ENCODE measurements around the gene TGFBR2.

The TGFBR2 gene

DNA sequence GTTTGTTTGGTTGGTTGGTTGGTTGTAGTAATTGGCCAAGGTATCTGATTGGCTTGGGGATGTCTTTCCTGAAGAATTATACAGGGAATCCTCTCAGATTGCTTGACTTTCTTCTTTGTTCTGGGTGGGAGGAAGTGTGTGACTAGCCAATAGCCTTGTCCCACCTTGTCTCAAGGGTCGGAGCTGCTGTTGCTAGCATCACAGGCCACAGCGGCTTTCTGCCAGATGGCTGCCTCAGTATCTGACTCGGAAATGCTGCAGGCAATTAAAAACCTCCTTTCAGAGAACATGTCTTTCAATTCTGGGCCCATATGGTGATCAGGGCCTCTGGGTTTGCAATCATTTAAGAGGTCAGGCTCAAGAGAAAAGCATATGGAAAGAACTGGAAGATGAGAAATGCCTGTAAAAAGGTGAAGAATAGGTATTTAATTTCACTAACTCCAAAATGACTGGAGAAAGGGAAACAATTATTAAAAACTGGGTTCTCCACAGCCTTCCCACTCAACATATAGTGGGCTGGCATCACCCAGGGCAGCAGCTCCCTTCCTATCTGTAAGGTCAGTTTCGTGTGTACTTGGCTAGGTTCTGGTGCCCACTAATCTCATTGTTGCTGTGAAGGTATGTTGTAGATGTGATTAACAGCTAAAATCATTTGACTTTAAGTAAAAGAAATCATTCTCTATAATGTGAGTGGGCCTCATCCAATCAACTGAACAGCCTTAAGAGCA, 32.4 kb downstream of the TGFBR2 start:
- peak in 1 of 2 experiments; percentile 33 for DNase-seq

DNA sequence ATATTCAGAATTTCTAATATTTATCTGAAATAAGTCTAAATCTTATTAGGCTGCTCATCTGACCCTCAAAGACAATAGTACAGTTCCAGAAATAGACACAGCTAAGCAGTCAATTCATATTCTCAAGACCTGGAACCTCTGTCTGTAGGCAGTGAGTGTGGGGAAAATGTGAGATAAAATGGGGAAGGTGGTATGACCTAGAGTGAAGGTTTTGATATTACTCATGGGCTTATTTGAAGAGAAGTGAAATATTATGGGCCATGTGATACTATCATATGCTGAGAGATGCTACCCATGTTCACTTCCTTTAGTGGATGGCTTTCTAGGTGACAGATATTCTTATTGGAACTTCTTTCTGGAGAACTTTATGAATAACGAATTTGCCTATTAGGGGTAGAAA, 33.5 kb downstream of the TGFBR2 start:
- no peak for DNase-seq

DNA sequence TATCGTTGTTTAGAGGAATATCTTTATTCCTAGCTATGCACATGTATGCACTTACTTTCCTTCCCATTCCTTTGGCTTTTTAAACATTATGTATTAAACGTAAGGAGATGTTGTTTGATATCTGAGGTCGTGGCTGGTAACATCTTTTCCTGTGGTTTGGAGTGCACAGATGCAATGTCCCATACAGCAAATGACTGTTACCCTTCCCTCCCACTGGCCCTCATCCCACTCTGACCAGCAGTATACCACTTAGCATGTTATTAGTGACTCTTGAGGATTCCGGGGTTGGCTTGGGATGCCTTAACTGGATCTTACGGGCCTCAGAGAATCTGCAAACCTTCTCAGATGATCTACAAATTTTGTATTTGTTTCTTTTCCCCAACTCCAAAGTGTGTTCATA, 34.5 kb downstream of the TGFBR2 start:
- no peak for DNase-seq

DNA sequence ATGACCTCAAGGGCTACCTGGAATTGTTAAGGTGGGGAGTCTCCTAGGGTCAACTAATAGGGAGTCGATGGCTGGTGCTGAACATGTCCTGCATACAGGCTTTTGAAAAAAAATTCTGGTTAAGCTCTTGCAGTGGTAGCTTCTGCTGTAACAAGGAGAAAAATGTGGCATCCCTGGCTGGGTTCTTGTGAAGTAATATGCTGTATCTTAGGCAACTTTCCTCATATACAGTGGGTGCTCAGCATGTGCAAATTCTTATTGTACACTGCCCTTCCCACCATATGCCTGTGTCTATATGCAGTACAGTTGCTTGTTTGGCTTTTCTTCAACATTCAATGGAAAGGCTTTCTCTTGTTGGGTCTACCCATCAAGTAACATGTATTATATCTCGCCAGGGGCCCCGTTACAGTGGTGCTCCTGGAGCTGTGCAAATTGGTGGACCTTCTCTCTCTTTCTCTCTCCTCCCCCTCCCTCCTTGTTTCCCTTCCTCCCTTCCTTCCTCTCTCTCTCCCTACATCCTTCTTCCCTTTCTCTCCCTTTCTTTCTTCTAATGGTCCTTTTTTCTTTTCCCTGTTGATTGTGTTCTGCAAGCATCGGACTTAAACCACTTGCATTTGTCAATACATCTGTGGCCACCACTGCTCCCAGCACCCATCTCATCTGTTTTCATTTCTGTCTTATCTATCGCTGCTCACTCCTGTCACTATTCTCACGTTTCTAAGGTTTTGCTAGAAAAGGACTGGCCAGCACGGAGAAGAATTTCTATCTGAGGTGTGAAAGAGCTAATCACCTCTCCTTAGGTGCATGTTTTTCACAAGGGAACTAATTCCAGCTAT, 35.2 kb downstream of the TGFBR2 start:
- no peak for DNase-seq

DNA sequence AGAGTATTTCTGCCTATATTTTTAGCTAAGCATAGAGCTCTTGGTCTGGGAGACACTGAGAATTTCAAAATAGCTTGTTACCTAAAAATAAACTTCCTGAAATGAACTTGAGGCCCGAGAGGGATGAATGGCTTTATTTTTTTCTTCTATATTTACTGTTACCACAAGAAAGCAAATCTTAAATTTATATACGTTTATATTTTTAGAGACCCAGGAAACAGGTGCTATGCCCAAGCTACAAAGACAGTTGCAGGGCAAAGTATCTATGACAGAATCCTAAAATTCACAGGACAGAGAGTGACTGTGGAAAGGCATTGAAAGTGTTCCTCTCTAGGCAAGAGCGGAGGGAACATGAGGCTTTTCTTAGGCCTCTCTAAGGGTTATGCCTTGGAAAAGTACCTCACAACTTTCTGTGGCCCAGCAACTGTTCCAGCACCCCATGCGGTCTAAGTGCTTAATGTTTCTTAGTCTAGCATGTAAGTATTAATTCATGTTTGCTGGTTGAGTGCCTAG, 36.5 kb downstream of the TGFBR2 start:
- DNase-seq, result no peak

DNA sequence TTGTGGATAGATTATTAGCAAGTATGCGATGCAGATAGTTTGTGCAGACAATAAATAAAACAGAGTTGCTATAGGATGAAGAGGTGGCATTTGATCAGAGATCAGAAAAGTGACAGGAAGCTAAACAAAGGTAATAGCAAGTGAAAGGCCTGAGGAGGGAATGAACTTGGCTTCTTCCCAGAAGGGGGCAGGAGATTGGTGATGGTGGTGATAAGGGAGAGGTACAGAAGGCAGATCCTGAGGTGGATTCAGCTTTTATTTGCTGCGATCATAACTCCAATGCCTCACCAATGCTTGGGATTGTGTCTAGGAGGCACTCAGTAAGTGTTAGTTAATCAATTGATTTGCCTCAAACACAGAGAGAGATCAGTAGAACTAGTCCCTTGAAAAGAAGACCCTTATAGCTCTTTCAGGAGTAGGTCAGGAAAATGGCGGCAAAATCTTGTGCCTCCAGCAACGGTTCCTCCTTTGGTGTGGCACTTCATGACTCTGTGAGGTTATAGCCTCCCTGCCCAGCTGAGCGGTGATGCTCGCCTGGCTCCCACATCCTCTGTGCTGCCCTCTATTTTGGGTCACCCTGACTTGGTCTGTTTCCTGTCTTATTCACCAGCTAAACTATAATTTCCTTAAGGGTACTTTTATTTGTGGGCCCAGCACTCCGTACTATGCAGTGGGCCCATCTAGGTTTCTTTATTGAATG, 37.5 kb downstream of the TGFBR2 start:
- DNase-seq, result no peak

DNA sequence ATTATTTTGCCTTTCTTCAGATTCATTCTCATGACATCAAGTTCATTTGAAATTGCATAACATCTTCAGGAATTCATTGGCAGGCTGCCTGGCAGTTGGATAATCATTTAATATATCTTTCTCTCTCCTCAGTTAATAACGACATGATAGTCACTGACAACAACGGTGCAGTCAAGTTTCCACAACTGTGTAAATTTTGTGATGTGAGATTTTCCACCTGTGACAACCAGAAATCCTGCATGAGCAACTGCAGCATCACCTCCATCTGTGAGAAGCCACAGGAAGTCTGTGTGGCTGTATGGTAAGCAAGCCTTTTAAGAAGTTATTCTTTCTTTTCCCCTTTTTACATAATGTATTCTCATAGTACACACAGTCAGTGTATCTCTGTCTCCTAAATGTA, 38.2 kb downstream of the TGFBR2 start:
- no peak for DNase-seq

DNA sequence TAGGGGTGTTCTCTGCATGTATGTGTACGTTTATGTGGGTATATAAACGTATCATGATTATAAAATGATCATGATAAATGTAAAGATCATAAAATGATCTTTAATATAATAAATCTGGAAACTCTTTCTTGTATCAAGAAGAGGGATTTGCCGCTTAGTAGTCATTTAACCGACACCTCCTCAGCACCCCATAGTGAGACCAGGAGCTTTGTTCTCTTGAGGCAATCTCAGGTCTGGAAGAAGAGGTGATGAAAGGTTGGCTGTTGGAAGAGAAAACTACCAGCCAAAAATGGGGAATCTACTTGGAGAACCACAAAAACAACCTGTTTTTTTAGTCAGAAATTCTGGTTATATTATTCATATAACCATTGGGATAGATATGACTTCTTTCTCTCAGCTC, 38.7 kb downstream of the TGFBR2 start:
- no peak for DNase-seq

DNA sequence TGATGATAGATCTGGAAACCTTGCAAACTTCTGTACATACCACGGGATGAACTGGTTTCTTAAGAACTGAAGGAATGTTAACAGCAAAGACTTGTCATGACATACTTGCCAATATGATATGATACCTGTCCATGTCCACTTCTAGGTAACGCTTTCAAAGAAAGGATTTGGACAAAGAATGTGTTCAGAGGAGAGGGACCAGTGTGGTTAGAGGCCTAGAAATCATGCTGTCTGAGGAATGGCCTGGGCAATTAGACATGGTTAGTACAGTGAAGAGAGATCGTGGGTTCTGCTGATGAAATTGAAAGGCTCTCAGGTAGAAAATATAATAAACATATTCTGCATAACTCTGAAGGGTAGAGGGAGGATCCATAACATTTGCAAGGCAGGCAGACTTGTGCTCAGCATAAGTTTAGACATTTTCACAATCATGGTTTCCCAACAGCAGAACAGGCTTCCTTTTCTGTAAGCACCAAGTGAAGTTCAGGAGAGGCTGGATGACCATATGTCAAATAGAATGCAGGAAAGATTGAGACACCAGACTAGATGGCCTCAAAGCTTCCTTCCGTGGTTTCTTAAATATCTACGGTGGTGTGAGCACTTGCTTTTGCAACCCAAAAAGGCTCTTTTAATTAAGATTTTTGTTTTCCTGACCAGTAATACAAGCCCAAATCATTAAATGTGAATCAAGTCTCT, 39.9 kb downstream of the TGFBR2 start:
- DNase-seq, result no peak

DNA sequence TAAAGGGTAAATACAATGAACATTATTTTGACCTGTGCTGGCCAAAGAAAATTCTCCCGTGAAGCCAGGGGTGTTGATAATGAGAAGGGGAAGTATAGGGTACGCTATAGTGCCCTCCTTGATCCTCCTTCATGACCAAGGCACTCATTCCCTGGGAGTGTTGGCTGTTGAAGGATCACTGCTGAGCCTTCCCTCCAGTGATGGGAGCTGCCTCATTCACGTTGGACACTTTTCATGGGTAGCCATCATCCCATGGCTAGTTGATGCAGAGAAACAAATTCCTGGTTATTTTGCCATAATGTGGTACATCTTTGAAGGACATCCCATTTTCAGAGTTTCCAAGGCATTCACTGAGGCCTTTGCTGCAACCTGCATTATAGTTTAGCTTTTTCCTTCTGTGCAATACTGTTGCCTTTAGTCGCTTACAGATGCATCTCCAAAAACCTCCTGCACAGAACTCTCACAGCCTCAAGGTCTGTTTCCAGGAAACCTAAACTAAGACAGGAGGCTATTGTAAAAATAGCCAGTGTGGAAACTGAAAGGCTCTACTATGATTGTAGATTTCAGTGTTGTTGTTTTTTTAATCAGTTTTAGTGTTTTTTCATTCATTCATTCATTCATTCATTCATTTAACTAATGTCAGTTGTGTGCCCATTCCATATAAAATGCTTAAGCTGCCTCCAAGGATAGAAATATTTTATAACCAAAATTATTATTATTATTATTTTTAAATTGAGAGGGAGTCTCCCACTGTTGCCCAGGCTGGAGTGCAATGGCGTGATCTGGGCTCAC, 40.8 kb downstream of the TGFBR2 start:
- DNase-seq, result no peak

DNA sequence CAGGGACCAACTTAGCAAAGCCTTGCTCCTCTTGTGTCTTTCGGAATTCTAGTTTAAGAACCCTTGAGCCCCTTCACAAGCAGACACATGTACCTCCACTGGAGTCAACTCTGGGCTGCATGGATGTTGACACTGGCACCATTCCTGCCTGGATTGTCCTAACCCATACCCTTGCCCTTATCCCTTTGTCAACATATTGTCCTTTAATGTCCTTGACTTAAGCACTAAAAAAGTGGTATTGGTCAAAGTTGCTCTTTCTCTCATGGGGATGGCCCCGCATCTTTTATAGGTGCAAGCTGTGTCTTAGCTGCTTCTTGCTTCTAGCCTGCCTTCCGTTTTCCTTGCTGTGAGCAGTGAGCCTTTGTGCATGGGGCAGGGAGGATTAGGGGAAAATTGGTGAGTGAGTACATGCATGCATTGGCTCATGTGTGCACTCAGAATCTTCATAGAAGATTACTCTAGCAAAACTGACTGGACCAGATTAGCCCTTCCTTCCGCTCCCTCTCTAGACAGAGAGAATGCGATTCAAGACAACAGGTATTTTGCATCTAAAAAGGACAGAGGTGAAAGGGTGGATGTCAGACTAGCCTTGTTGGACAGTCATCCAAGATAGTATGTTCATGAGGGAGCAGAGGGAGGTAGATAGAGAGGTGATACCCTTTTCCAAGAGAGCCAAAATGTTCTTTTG, 42.4 kb downstream of the TGFBR2 start:
- no peak for DNase-seq

DNA sequence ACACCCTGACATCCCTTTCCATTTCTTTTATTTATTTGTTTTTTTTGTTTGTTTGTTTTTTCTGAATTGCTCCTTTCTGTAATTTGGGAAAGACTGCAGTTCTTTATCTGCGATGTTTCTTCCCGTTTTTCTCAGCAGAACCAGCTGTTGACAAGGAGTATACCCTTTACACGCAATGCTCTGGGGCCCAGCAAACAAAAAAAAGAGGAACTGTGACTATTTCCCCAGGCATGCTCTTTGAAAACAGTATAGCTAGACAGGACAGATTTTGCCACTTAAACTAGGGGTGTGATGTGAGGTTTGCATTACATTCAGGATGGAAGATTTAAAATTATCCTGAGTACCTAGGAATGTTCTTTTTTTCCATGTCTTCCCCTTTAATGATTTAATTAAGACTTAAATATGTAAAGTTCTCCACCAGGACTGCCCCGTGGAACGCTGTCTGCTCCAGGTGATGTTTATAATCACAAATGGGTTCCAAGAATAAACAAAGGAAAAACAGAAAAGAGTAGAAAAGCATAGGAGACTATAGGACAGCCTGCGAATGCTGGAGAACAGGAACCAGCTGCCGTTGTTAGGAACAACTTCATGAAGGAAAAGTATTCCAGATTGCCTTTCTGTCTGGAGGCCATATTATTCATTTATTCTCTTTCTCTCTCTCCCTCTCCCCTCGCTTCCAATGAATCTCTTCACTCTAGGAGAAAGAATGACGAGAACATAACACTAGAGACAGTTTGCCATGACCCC, 43.3 kb downstream of the TGFBR2 start:
- no peak for DNase-seq

DNA sequence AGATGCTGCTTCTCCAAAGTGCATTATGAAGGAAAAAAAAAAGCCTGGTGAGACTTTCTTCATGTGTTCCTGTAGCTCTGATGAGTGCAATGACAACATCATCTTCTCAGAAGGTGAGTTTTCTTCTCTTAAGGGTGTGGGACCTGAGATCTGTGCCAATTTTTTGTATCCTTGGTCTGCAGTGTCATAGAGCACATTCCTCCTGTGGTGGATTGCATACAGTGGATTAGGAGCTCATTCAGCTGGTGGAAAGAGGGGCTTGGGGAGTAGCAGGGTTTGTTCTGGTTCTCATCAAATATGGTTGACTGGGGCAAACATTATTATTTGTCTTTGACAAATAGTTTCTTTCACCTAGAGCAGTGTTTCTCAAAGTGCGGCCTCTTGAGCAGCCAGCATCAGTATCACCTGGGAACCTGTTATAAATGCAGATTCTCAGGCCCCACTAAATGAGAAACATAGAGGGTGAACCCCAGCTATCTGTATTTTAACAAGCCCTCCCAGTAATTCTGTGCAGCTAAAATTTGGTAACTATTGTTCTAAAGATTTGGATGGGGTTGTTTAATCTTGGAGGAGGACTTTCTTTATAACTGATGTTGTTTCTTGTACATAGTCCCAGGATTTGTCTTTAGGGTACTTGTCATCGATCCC, 44.1 kb downstream of the TGFBR2 start:
- DNase-seq, result no peak

DNA sequence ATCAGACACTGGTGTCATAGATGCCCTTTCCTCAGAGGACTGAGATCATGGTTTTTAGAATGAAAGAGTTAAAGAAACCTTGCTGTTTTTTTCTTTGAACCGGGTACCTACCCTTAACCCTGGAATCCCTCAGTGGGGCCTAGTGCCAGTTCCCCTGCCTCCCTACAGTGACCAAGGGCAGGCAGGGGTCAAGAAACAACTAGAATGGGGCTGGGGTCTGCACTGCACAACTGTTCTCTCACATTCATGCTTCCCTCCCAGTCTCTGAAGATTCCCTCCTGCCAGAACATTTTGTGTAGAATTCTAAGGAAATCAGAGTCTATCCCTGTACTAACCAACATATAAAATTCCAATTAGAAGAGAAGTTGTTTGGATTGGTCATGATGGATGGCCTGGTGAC, 47.9 kb downstream of the TGFBR2 start:
- DNase-seq, result no peak

DNA sequence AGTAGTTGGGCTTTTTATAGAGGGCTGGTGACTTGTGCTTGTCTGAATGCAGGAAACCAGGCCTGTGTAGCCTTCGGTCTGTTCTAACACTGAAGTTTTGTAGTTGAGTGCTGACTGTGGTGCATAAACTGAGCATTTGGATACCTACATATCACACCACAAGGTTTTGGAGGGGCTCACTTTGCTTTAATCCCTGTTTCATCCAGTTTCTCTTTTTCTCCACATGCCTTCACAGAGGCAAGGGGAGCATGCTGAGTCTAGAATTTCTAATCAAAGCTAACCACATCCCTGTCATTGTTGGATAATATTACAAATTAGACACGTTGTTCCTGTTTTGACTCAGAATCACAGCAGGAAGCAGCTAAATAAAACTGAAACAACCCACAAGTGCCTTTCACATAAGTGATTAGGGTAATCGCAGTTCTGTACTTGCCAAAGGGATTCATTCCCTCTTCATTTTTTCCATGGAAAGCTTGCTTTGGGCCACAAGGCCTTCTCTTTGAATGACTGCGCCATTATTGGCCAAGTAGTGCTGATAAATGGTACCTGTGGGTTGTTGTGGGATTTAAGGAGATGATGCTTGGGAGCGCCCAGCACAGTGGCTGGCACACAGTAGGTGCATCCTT, 48.9 kb downstream of the TGFBR2 start:
- DNase-seq, result no peak

DNA sequence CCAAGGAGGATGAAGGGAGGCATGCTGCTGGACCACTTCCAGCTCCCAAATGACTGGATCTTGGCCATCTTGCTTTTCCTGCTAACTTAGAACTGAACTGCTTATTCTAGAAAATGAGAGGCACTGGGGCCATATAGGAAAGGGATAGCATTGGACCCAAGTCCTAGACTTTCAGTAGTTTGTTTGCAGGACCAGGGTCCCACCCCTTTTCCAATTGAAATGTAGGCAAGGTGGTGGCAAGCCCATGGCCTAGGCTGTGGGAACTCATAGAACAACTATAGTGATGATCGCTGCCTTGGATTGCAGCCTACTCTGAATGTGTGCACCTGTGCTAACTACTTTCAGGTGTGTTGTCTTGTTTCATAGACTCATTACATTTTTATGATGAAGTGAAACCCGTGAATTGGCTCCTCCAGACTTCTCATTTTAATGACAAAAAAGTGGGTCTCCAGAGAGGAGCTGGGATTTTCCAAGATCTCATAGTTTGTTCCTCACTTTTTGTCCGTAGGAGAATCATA, 50.3 kb downstream of the TGFBR2 start:
- DNase-seq, result no peak

DNA sequence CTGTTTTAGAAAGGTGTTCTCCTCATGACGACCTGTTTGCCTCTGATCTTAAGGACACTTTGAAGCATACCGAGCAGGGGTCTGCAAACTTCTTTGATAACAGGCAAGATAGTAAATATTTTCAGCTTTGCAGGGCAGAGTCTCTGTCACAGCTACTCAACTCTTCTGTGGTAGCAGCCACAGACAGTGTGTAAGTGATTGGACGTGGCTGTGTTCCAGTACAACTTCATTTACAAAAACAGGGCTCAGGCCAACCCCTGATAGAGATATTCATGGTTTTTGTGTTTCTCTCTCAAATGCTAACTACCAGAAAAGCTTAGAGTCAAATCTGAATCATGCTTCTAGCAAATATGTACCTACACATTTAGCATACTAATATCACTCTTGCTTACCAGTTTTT, 51.5 kb downstream of the TGFBR2 start:
- DNase-seq, result no peak

DNA sequence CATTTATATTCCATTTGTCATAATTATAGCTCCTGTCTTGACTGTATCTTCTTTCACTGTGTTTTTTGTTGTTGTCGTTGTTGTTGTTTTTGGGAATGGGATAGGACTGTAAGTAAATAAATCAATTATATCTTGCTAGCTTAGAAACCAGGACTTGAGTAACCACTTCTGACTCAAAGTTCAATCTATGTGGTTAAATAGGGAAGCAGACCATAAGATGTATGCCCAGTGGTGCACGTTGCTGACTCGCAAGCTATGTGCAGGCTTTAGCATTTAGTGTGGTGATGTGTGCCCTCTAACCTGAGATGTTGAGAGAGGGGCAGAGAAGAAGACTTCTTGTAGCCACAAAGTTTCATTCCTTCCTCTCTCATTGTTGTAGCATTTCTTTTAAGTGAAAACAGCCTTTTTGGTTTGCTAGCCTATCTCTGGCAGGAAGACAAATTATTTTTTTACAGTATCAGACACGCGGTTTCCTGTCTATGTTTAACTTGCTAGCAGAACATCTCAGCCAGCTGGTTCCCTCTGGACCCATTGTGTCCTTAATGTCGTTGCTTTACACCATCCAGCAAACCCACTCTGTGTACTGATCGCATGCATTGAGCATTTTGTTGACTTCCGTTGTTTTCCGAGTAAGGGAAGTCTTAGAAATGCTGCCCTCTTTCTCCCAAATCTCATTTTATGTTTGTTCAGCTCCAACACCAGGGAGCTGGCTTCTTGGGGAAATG, 52.1 kb downstream of the TGFBR2 start:
- DNase-seq, result no peak

Measured in NCI-H446 (cell line).